ENCODE measurements around the gene PCCA.

- no peak for TF ChIP-seq ZNF70 (CRISPR knock-in tag; IDR thresholded peaks at IDR 0.05)
- no peak for TF ChIP-seq ZFP3 (CRISPR knock-in tag; IDR thresholded peaks at IDR 0.05)
- TF ChIP-seq ZNF565 (CRISPR knock-in tag; conservative IDR thresholded peaks at IDR 0.05; ENCODE audit: low read depth), result no peak
- TF ChIP-seq CREB5 (CRISPR knock-in tag; IDR thresholded peaks at IDR 0.05; ENCODE audit: low read depth), result no peak
- no peak for TF ChIP-seq CSRNP3 (CRISPR knock-in tag; IDR thresholded peaks at IDR 0.05)
- no peak for TF ChIP-seq RARB (CRISPR knock-in tag; IDR thresholded peaks at IDR 0.05)
- no peak for TF ChIP-seq ZC3H10 (CRISPR knock-in tag; IDR thresholded peaks at IDR 0.05)
- no peak for TF ChIP-seq PATZ1 (CRISPR knock-in tag; IDR thresholded peaks at IDR 0.05; ENCODE audit: borderline replicate concordance)
- TF ChIP-seq ZFP30 (CRISPR knock-in tag; IDR thresholded peaks at IDR 0.05), result no peak
- TF ChIP-seq ARNTL (CRISPR knock-in tag; IDR thresholded peaks at IDR 0.05; ENCODE audit: borderline replicate concordance, low read depth), result no peak
Observed at GRCh38 chr13:100154842-100155416, 66.0 kb downstream of the PCCA start.

Measured in SK-N-SH treated with all-trans-retinoic acid at 6 μM for 48 hours (cell line).